GM23338 (cell line): ENCODE measurements around the gene NXPE2.

ENCODE experiments used
- CREB1 ChIP-seq: fragments of 250-450 bp; sonication (Bioruptor Pico); IDR thresholded peaks from 2 replicates; pipeline ENCODE4 v1.5.0; 2020; ENCODE audit warnings: low read depth, mild to moderate bottlenecking, moderate library complexity
- EZH2 ChIP-seq: fragments of 200-600 bp; sonication (generic); IDR thresholded peaks from one replicate; pipeline ENCODE4 v1.8.0; 2017; ENCODE audit warnings: antibody characterized with exemption, mild to moderate bottlenecking, low read depth; ENCODE audit not compliant: unreplicated experiment
- EZH2phosphoT487 ChIP-seq: fragments of 200-600 bp; sonication (generic); IDR thresholded peaks from one replicate; pipeline ENCODE4 v1.8.1; 2018; ENCODE audit warnings: antibody characterized with exemption; ENCODE audit not compliant: unreplicated experiment
- JUNB ChIP-seq: IDR thresholded peaks from one replicate; pipeline ENCODE4 v1.6.1; 2016; ENCODE audit warnings: antibody characterized with exemption; ENCODE audit not compliant: unreplicated experiment
- POLR2AphosphoS5 ChIP-seq: IDR thresholded peaks from 2 replicates; pipeline ENCODE4 v1.6.1; 2016; ENCODE audit warnings: antibody characterized with exemption, low read depth
- TF ChIP-seq, protein P1 (sequence below), 2 experiments: fragments of 200-600 bp in 1 of 2; sonication (generic) in 1 of 2; conservative IDR thresholded peaks; 2 replicates each; pipeline versions ENCODE4 v1.5.1 to v1.6.1; 2016 to 2017; ENCODE audit warnings: antibody characterized with exemption in 2 of 2, low read depth in 2 of 2, mild to moderate bottlenecking in 2 of 2, moderate library complexity in 1 of 2
- TF ChIP-seq, protein P2 (sequence below): IDR thresholded peaks from 2 replicates; pipeline ENCODE4 v1.6.1; 2016; ENCODE audit warnings: antibody characterized with exemption
- TF ChIP-seq, protein P3 (sequence below): IDR thresholded peaks from one replicate; pipeline ENCODE4 v1.6.1; 2018; ENCODE audit warnings: antibody characterized with exemption; ENCODE audit not compliant: unreplicated experiment

DNA sequence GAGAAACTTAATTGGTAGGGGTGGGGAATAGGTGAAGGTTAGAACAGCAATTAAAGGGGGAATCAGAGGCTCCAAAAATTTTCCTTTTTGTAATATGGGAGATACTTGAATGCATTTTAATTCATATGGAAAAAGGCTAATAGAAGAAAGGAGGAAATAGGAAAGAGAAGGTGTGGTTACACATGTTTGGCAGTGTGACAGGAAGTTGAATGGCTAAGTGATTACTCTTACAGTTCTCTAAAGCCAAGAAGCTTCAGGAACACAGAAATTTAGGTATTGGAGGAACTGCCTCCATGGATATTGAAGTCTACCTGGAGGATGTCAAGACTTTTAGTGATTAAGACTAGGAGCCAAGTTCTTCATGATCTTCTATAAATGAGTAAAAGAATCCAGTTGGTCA, 6.3 kb downstream of the NXPE2 start:
- TF ChIP-seq, protein P1, sequence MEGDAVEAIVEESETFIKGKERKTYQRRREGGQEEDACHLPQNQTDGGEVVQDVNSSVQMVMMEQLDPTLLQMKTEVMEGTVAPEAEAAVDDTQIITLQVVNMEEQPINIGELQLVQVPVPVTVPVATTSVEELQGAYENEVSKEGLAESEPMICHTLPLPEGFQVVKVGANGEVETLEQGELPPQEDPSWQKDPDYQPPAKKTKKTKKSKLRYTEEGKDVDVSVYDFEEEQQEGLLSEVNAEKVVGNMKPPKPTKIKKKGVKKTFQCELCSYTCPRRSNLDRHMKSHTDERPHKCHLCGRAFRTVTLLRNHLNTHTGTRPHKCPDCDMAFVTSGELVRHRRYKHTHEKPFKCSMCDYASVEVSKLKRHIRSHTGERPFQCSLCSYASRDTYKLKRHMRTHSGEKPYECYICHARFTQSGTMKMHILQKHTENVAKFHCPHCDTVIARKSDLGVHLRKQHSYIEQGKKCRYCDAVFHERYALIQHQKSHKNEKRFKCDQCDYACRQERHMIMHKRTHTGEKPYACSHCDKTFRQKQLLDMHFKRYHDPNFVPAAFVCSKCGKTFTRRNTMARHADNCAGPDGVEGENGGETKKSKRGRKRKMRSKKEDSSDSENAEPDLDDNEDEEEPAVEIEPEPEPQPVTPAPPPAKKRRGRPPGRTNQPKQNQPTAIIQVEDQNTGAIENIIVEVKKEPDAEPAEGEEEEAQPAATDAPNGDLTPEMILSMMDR (conservative IDR thresholded peaks at IDR 0.05; ENCODE audit: low read depth in 2 of 2), result no peak
- TF ChIP-seq, protein P2, sequence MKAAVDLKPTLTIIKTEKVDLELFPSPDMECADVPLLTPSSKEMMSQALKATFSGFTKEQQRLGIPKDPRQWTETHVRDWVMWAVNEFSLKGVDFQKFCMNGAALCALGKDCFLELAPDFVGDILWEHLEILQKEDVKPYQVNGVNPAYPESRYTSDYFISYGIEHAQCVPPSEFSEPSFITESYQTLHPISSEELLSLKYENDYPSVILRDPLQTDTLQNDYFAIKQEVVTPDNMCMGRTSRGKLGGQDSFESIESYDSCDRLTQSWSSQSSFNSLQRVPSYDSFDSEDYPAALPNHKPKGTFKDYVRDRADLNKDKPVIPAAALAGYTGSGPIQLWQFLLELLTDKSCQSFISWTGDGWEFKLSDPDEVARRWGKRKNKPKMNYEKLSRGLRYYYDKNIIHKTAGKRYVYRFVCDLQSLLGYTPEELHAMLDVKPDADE, result no peak
- TF ChIP-seq EZH2 (no peak), POLR2AphosphoS5 (no peak), JUNB (no peak), EZH2phosphoT487 (no peak), CREB1 (CRISPR knock-in tag) (no peak)
- TF ChIP-seq, protein P3, sequence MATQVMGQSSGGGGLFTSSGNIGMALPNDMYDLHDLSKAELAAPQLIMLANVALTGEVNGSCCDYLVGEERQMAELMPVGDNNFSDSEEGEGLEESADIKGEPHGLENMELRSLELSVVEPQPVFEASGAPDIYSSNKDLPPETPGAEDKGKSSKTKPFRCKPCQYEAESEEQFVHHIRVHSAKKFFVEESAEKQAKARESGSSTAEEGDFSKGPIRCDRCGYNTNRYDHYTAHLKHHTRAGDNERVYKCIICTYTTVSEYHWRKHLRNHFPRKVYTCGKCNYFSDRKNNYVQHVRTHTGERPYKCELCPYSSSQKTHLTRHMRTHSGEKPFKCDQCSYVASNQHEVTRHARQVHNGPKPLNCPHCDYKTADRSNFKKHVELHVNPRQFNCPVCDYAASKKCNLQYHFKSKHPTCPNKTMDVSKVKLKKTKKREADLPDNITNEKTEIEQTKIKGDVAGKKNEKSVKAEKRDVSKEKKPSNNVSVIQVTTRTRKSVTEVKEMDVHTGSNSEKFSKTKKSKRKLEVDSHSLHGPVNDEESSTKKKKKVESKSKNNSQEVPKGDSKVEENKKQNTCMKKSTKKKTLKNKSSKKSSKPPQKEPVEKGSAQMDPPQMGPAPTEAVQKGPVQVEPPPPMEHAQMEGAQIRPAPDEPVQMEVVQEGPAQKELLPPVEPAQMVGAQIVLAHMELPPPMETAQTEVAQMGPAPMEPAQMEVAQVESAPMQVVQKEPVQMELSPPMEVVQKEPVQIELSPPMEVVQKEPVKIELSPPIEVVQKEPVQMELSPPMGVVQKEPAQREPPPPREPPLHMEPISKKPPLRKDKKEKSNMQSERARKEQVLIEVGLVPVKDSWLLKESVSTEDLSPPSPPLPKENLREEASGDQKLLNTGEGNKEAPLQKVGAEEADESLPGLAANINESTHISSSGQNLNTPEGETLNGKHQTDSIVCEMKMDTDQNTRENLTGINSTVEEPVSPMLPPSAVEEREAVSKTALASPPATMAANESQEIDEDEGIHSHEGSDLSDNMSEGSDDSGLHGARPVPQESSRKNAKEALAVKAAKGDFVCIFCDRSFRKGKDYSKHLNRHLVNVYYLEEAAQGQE, result no peak
